Pancreas (tissue), 10 donors: ENCODE data around the gene PHKG2. TPM values are rescaled to one million over a fixed set of nuclear protein-coding genes. Genes with fewer than 3 reads are reported as not detected.
A peak's percentile ranks its signal among the peaks of the same experiment; 100 is the strongest.

Source experiments
- ATAC-seq, 4 donors: fragments of 200-7000 bp; cut with Tn5 transposase; one replicate each; pipeline versions ENCODE4 v1.8.0 to v1.9.1; 2020; ENCODE audit warnings: mild to moderate bottlenecking in 4 of 4, moderate library complexity in 4 of 4
- DNase-seq, 6 donors: peaks; one replicate each; pipeline ENCODE4 v3.0.0-alpha.2; 2020
- FAIRE-seq: peaks from 2 replicates; lab custom pipeline; 2012; peaks lifted over from hg19 to GRCh38; lab: Jason Lieb, UNC
- H3K27ac ChIP-seq, 4 donors: fragments of 200-600 bp; sonication (generic); 1 replicate in 3 of 4; 2 replicates in 1 of 4; pipeline versions ENCODE4 v1.5.0 to v1.8.0; 2020
- H3K27me3 ChIP-seq, 4 donors: fragments of 200-600 bp; one replicate each; pipeline ENCODE4 v1.8.0; 2021
- H3K36me3 ChIP-seq, 3 donors: fragments of 200-600 bp; sonication (generic) in 1 of 3; one replicate each; pipeline versions ENCODE4 v1.5.0 to v1.8.0; 2020 to 2021
- H3K4me1 ChIP-seq, 3 donors: fragments of 200-600 bp; one replicate each; pipeline ENCODE4 v1.8.0; 2021
- H3K4me3 ChIP-seq, 4 donors: fragments of 200-600 bp; sonication (generic) in 2 of 4; one replicate each; pipeline versions ENCODE4 v1.5.0 to v1.8.0; 2020 to 2021
- H3K9me3 ChIP-seq, 4 donors: fragments of 200-600 bp; one replicate each; pipeline ENCODE4 v1.8.0; 2021
- WGBS, 2 donors: extraction: QIAGEN DNeasy Blood & Tissue Kit; methylation state at CpG; one replicate each; pipeline ENCODE4 v1.1.7; 2013; 5-methylcytosine and 5-hydroxymethylcytosine counted together
- intact Hi-C, 3 donors: fragments of 100-400 bp; cut with DNase I; formaldehyde crosslinking; loops; one replicate each; pipeline versions ENCODE4 v1.11.1 to v1.14.2; 2022
- polyA plus RNA-seq, 2 donors: library from polyadenylated mRNA; stranded (reverse); fragments of 200-250 nt; gene quantifications; one replicate each; pipeline ENCODE4 v1.2.3, GENCODE V29; 2013
- total RNA-seq, 6 donors: library from RNA; stranded (reverse); fragmentation: NEBNext Ultra II Directional in 4 of 6; extraction: Animal tissue kit (Norgen Biotek cat#: 25700) in 4 of 6; gene quantifications; one replicate each; pipeline versions ENCODE4 v1.2.1 to v1.2.4, GENCODE V29; 2021 to 2023
- TF ChIP-seq, protein P1 (sequence below), 4 donors: fragments of 200-600 bp; sonication (generic) in 3 of 4; IDR thresholded peaks; one replicate each; pipeline versions ENCODE4 v1.5.0 to v1.8.0; 2021; ENCODE audit warnings: antibody characterized with exemption in 4 of 4
- donor health status: healthy with polysubstance abuse.
- donor health status: DM: no; HTN: no; CAD: no; lungs with moderate emphysema.
- donor health status: DM: no; HTN: no; CAD: no.
- donor health status: control.
- donor health status: control.
- donor health status: Bipolar disorder and iron deficiency.
- donor health status: DM: yes; HTN: yes; CAD: no.
- donor health status: DM: no; HTN: no; CAD: no.
- donor health status: DM: no; HTN: no; CAD: no.
- donor health status: DM: yes; HTN: yes; CAD: no.

PHKG2 gene
- total and polyA plus RNA-seq, 8 donors: 7.9 to 42.3 (median 11.4) TPM

DNA sequence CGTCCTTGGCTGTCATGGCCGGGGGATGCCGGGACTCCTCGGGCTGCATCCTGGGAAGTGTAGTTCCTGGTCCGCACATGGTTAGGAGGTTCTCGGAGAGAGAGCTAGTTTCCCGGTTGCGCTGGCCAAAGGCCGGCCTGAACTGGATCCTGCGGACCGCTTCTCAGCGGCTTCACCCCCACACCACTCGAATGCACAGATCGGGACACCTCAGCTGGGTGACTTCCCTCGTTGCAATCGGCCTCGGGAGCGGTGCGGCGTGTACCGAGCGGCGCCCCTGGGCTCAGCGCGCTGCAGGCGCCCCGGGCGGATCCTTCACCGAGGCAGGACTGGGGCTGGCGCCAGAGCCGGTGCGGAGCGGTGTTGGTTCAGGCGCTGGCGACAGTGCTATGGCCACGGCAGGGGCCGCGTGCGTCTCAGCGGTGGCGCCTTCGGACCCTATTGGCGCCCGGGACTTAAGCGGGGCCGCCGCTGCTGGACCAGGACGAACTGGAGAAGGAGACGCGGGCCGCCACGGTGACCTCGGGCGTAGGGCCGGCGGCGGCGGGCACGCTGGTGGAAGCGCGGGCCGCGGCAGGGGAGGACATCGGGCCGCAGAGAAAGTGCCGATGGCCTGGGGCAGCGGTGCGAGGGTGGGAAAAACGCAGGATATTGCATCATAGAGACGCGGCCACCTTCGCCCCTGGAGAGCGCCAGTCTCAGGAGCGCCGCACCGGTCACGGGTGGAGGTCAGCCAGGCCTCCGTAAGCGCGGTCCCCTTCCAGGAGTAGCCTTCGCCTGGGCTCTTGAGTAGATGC is 27.4 kb downstream of the PHKG2 start:
- ATAC-seq (peak; percentile 84 to 93 (median 90)), DNase-seq (peak; percentile 72 to 91 (median 84)), FAIRE-seq (no peak)
- peak overlapping the region; percentile 67 to 89 (median 76) for H3K27ac ChIP-seq
- H3K36me3 ChIP-seq: peaks cover 2 to 18% (median 15%) of the 10 kb centered on the region in 3 donors
- peak overlapping the region; percentile 54 to 89 (median 64) for H3K4me3 ChIP-seq
- WGBS, 2 donors: 0 to 1% methylated on average over 74 to 81 of the region's 81 CpGs
- intact Hi-C loops: no loop called here
- TF ChIP-seq, protein P1, sequence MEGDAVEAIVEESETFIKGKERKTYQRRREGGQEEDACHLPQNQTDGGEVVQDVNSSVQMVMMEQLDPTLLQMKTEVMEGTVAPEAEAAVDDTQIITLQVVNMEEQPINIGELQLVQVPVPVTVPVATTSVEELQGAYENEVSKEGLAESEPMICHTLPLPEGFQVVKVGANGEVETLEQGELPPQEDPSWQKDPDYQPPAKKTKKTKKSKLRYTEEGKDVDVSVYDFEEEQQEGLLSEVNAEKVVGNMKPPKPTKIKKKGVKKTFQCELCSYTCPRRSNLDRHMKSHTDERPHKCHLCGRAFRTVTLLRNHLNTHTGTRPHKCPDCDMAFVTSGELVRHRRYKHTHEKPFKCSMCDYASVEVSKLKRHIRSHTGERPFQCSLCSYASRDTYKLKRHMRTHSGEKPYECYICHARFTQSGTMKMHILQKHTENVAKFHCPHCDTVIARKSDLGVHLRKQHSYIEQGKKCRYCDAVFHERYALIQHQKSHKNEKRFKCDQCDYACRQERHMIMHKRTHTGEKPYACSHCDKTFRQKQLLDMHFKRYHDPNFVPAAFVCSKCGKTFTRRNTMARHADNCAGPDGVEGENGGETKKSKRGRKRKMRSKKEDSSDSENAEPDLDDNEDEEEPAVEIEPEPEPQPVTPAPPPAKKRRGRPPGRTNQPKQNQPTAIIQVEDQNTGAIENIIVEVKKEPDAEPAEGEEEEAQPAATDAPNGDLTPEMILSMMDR (IDR thresholded peaks at IDR 0.05): no peak
- peaks cover 0 to 8% (median 5%) of the 10 kb centered on the region in 3 donors for H3K4me1 ChIP-seq
- no peaks in the 10 kb centered on the region for H3K27me3 ChIP-seq
- no peaks in the 10 kb centered on the region for H3K9me3 ChIP-seq

DNA sequence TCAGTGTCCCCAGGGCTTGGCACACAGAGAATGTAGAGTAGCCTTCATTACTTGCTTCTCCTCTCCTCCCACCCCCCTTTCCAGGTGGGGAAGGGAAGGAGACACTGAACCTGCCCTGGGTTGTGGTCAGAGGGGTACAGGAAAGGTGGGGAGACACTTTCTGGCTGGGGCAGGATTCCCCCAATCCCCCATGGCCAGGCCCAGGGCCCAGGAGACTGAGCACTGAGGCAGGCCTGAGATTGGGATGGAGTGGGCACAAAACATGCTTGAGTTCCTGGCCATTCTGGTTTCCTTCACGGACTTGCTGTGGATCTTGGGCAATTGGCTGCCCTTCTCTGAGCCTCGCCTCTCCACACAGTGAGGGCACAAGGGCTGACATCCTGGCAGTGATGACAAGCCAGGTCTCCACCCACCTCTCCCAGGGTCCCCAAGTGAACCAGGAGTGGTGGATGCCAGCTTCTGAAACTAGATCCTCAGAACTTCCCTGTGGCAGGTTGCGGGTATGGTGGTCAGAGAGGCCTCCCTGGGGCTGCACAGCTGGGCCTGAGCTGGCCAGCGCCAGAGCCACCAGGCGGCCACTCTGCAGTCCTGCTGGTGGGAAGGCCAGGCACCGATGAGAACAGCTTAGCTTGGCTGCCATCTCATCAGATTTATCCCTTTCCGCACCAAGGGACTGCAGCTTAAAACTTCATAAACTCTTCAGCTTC is 29.5 kb downstream of the PHKG2 start:
- Histone ChIP-seq H3K27ac (no peak overlapping the region), H3K36me3 (peaks cover 0 to 11% (median 6%) of the 10 kb centered on the region in 3 donors), H3K9me3 (no peaks in the 10 kb centered on the region), H3K27me3 (no peaks in the 10 kb centered on the region), H3K4me3 (no peak overlapping the region), H3K4me1 (peaks cover 0 to 8% (median 5%) of the 10 kb centered on the region in 3 donors)
- no peak for ATAC-seq
- FAIRE-seq: no peak
- 86 to 88% methylated on average over 7 of the region's 7 CpGs for WGBS, 2 donors
- peak in 1 of 6 donors; percentile 16 for DNase-seq
- TF ChIP-seq, protein P1 (IDR thresholded peaks at IDR 0.05): no peak
- intact Hi-C loops: no loop called here

- Histone ChIP-seq H3K4me1 (peaks cover 0 to 8% (median 5%) of the 10 kb centered on the region in 3 donors), H3K9me3 (no peaks in the 10 kb centered on the region), H3K4me3 (no peak overlapping the region), H3K36me3 (peaks cover 0 to 14% (median 6%) of the 10 kb centered on the region in 3 donors), H3K27ac (no peak overlapping the region), H3K27me3 (no peaks in the 10 kb centered on the region)
- TF ChIP-seq, protein P1 (IDR thresholded peaks at IDR 0.05): no peak
- ATAC-seq (no peak), DNase-seq (peak in 1 of 6 donors; percentile 15), FAIRE-seq (no peak)
- intact Hi-C loops: no loop called here
- WGBS, 2 donors: 89% methylated on average over 14 of the region's 14 CpGs
Measured at GRCh38 chr16:30778549-30779244, 30.5 kb downstream of the PHKG2 start.

DNA sequence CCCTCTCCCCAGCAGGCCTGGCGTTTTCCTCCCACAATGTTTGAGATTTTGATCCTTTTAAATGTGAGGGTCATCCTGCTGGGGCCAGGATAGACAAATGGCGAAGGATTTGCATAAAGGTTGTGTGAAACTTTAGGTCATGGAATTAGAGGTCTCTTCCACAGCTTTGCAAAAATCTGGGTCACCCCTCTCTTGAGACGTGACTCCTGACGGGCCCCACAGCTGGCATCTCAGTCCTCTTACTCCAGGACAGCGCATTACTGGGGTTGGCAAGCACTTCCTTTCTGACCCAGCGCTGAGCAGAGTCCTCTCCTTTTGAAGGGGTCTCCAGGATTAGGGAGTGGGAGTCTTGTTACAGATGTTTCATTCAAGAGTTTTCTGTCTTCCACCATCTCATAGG is 31.4 kb downstream of the PHKG2 start:
- no peaks in the 10 kb centered on the region for H3K9me3 ChIP-seq
- no peak overlapping the region for H3K4me3 ChIP-seq
- no peak for FAIRE-seq
- no peak for ATAC-seq
- peaks cover 0 to 8% (median 5%) of the 10 kb centered on the region in 3 donors for H3K4me1 ChIP-seq
- WGBS, 2 donors: 89 to 93% methylated on average over 6 of the region's 6 CpGs
- intact Hi-C loops: no loop called here
- no peak for DNase-seq
- peaks cover 0 to 14% (median 6%) of the 10 kb centered on the region in 3 donors for H3K36me3 ChIP-seq
- H3K27me3 ChIP-seq: no peaks in the 10 kb centered on the region
- TF ChIP-seq, protein P1 (IDR thresholded peaks at IDR 0.05): no peak
- no peak overlapping the region for H3K27ac ChIP-seq
